Heart left ventricle (tissue), 13 donors: ENCODE data around the gene EVA1A.

Source experiments
- CTCF ChIP-seq, 12 donors: fragments of 200-600 bp; sonication (generic) in 4 of 12; IDR thresholded peaks; one replicate each; pipeline versions ENCODE4 v1.5.0 to v1.8.0; 2018 to 2022; ENCODE audit warnings: antibody characterized with exemption in 12 of 12, mild to moderate bottlenecking in 5 of 12
- POLR2A ChIP-seq, 2 donors: fragments of 450-650 bp; IDR thresholded peaks; one replicate each; pipeline ENCODE4 v1.6.1; 2017; ENCODE audit warnings: antibody characterized with exemption in 2 of 2, mild to moderate bottlenecking in 2 of 2, moderate library complexity in 2 of 2
- donor health status: ischemic (EF 13 %, LVEDD 7.1; RV severe dilation, severe dysfunction).
- donor health status: DM: no; HTN: yes; CAD: no.
- donor health status: DM: no; HTN: no; CAD: no.
- donor health status: ischemic (EF 25% LVEDD 6.9; RV normal size, moderate dysfunction).
- donor health status: ischemic (EF 25% LVEDD 5.7; RV mildly dilated, moderate dysfunction).
- donor health status: ischemic (EF 35%, LVEDD 5.7; RV mildly dilated, moderate dysfunction).
- donor health status: nonischemic (EF 11% LVEDD 7.7; RV severe dilation, severe dysfunction).
- donor health status: DM: yes; HTN: yes; CAD: no.
- donor health status: PGD.
- donor health status: ischemic (EF 29% LVEDD 5.4; RV normal size, mild dysfunction).
- donor health status: nonischemic (EF 23%, LVEDD 6.1; RV moderate dilation, normal function).

- no peak for TF ChIP-seq CTCF (IDR thresholded peaks at IDR 0.05)
- no peak for TF ChIP-seq POLR2A (IDR thresholded peaks at IDR 0.05)
Measured at GRCh38 chr2:75495862-75496261, 64.9 kb downstream of the EVA1A start.
